ENCODE results near the gene NRG2.

DNA sequence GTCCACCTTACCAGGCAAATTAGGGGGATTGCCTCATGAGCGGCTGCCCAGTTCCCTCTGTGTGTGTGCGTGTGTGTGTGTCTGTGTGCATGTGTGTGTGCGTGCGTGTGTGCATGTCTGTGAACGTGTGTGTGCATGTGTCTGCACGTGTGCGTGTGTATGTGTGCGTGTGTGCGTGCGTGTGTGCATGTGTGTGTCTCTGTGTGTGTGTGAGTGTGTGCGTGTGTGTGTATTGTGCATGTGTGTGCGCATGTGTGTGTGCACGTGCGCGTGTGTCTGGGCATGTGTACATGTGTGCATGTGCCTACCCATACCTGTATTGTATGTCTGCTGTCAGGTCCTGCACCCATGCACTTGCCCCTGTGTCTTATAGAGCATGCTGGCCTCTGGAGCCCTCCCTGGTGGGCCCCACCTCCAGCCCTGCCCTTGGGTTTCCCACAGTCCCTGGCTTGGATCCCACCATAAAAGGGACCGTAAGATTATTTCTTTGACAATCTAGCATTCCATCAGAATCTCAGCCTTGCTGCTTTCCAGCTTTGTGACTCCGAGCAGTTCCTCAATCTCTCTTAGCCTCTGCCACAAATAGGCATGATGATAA is 238.2 kb downstream of the NRG2 start:
- TF ChIP-seq, protein P1, sequence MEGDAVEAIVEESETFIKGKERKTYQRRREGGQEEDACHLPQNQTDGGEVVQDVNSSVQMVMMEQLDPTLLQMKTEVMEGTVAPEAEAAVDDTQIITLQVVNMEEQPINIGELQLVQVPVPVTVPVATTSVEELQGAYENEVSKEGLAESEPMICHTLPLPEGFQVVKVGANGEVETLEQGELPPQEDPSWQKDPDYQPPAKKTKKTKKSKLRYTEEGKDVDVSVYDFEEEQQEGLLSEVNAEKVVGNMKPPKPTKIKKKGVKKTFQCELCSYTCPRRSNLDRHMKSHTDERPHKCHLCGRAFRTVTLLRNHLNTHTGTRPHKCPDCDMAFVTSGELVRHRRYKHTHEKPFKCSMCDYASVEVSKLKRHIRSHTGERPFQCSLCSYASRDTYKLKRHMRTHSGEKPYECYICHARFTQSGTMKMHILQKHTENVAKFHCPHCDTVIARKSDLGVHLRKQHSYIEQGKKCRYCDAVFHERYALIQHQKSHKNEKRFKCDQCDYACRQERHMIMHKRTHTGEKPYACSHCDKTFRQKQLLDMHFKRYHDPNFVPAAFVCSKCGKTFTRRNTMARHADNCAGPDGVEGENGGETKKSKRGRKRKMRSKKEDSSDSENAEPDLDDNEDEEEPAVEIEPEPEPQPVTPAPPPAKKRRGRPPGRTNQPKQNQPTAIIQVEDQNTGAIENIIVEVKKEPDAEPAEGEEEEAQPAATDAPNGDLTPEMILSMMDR (IDR thresholded peaks at IDR 0.05): no peak
- no peak for TF ChIP-seq POLR2A (IDR thresholded peaks at IDR 0.05)

Measured in uterus (tissue), 2 donors.